Measurements from ENCODE around the gene TGIF1. TPM values are rescaled to one million over a fixed set of nuclear protein-coding genes. Genes with fewer than 3 reads are reported as not detected.

TGIF1 gene
- total RNA-seq, 6 experiments from 2014 or later = 11.3 to 41.4 (median 22.3) TPM

GRCh38 chr18:3426074-3426473, 23.9 kb upstream of the TGIF1 start:
- Histone ChIP-seq H3K27ac (no peak overlapping the region), H3K4me3 (no peak overlapping the region), H3K4me1 (no peaks in the 10 kb centered on the region), H3K27me3 (no peaks in the 10 kb centered on the region), H3K9me3 (no peaks in the 10 kb centered on the region), H3K36me3 (no peaks in the 10 kb centered on the region)
- WGBS (ENCODE audit: insufficient coverage, low coverage, low lambda C conversion rate, missing lambda C conversion rate) = 87% methylated on average over 4 of the region's 4 CpGs
- TF ChIP-seq, protein P1, sequence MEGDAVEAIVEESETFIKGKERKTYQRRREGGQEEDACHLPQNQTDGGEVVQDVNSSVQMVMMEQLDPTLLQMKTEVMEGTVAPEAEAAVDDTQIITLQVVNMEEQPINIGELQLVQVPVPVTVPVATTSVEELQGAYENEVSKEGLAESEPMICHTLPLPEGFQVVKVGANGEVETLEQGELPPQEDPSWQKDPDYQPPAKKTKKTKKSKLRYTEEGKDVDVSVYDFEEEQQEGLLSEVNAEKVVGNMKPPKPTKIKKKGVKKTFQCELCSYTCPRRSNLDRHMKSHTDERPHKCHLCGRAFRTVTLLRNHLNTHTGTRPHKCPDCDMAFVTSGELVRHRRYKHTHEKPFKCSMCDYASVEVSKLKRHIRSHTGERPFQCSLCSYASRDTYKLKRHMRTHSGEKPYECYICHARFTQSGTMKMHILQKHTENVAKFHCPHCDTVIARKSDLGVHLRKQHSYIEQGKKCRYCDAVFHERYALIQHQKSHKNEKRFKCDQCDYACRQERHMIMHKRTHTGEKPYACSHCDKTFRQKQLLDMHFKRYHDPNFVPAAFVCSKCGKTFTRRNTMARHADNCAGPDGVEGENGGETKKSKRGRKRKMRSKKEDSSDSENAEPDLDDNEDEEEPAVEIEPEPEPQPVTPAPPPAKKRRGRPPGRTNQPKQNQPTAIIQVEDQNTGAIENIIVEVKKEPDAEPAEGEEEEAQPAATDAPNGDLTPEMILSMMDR (IDR thresholded peaks at IDR 0.05) = no peak
- TF ChIP-seq POLR2A (IDR thresholded peaks at IDR 0.05) = no peak
- DNase-seq = no peak
- intact Hi-C loops (cut with DNase I) = no loop called here
- ATAC-seq = no peak

GRCh38 chr18:3427944-3428343, 22.0 kb upstream of the TGIF1 start:
- Histone ChIP-seq H3K27me3 (no peaks in the 10 kb centered on the region), H3K36me3 (no peaks in the 10 kb centered on the region), H3K27ac (no peak overlapping the region), H3K4me1 (no peaks in the 10 kb centered on the region), H3K9me3 (no peaks in the 10 kb centered on the region), H3K4me3 (no peak overlapping the region)
- ATAC-seq = no peak
- no peak for TF ChIP-seq POLR2A (IDR thresholded peaks at IDR 0.05)
- TF ChIP-seq, protein P1 (IDR thresholded peaks at IDR 0.05) = no peak
- intact Hi-C loops (cut with DNase I) = no loop called here
- no peak for DNase-seq
- 88% methylated on average over 2 of the region's 5 CpGs for whole genome bisulfite sequencing (ENCODE audit: insufficient coverage, low coverage, low lambda C conversion rate, missing lambda C conversion rate)

- no peaks in the 10 kb centered on the region for H3K9me3 ChIP-seq
- H3K4me1 ChIP-seq = no peaks in the 10 kb centered on the region
- DNase-seq (no peak), ATAC-seq (no peak)
- WGBS (ENCODE audit: insufficient coverage, low coverage, low lambda C conversion rate, missing lambda C conversion rate) = 94% methylated on average over 2 of the region's 3 CpGs
- intact Hi-C loops (cut with DNase I) = no loop called here
- no peak for TF ChIP-seq POLR2A (IDR thresholded peaks at IDR 0.05)
- TF ChIP-seq, protein P1 (IDR thresholded peaks at IDR 0.05) = no peak
- H3K27ac ChIP-seq = no peak overlapping the region
- H3K27me3 ChIP-seq = no peaks in the 10 kb centered on the region
- H3K4me3 ChIP-seq = no peak overlapping the region
- no peaks in the 10 kb centered on the region for H3K36me3 ChIP-seq
Observed at GRCh38 chr18:3429121-3429520, 20.9 kb upstream of the TGIF1 start.

GRCh38 chr18:3434685-3435084, 15.3 kb upstream of the TGIF1 start:
- intact Hi-C loops (cut with DNase I) = no loop called here
- TF ChIP-seq, protein P1 (IDR thresholded peaks at IDR 0.05) = no peak
- no peak for TF ChIP-seq POLR2A (IDR thresholded peaks at IDR 0.05)
- peaks cover 0 to 19% (median under 1%) of the 10 kb centered on the region in 4 donors for H3K4me1 ChIP-seq
- ATAC-seq (peak; percentile 90 to 96 (median 93)), DNase-seq (no peak)
- H3K9me3 ChIP-seq = no peaks in the 10 kb centered on the region
- H3K27me3 ChIP-seq = no peaks in the 10 kb centered on the region
- 35% methylated on average over 4 of the region's 4 CpGs for WGBS (ENCODE audit: insufficient coverage, low coverage, low lambda C conversion rate, missing lambda C conversion rate)
- H3K27ac ChIP-seq = peak overlapping the region in 1 of 3 donors; percentile 7
- H3K36me3 ChIP-seq = no peaks in the 10 kb centered on the region
- no peak overlapping the region for H3K4me3 ChIP-seq

- no peaks in the 10 kb centered on the region for H3K27me3 ChIP-seq
- ATAC-seq = peak; percentile 83 to 90 (median 86)
Observed at GRCh38 chr18:3440341-3440740, 9.6 kb upstream of the TGIF1 start.

More at GRCh38 chr18:3440341-3440740, 9.6 kb upstream of the TGIF1 start:
- H3K27ac ChIP-seq = peak overlapping the region in 2 of 3 donors; percentile 9 to 54
- DNase-seq = no peak
- H3K4me1 ChIP-seq = peaks cover 0 to 19% (median 3%) of the 10 kb centered on the region in 4 donors
- no peaks in the 10 kb centered on the region for H3K36me3 ChIP-seq
- TF ChIP-seq, protein P1 (IDR thresholded peaks at IDR 0.05) = no peak
- no peak for TF ChIP-seq POLR2A (IDR thresholded peaks at IDR 0.05)
- no peak overlapping the region for H3K4me3 ChIP-seq
- intact Hi-C loops (cut with DNase I) = loop anchor here in 1 of 2 donors (5.0 kb wide), 1 partner anchor 178 kb away; the partner anchor contains the start of gene MYL12B
- WGBS (ENCODE audit: insufficient coverage, low coverage, low lambda C conversion rate, missing lambda C conversion rate) = 52% methylated on average over 5 of the region's 5 CpGs
- H3K9me3 ChIP-seq = no peaks in the 10 kb centered on the region

All from right lobe of liver (tissue), 6 donors.